HepG2 (cell line): Measurements from ENCODE around the gene PFKFB2. TPM values are rescaled to one million over a fixed set of nuclear protein-coding genes. Genes with fewer than 3 reads are reported as not detected.

Experiments used
- AHR ChIP-seq: IDR thresholded peaks from 2 replicates; pipeline ENCODE4 v1.6.1; 2018; ENCODE audit warnings: missing genetic modification reagents, missing compliant biosample characterization
- BRCA1 ChIP-seq: sonication (generic); formaldehyde crosslinking; IDR thresholded peaks from 2 replicates; pipeline ENCODE4 v1.4.0; 2020; ENCODE audit warnings: missing genetic modification reagents
- CCDC6 ChIP-seq: sonication (generic); formaldehyde crosslinking; IDR thresholded peaks from 2 replicates; pipeline ENCODE4 v1.8.1; 2022; ENCODE audit warnings: mild to moderate bottlenecking, missing genetic modification reagents, moderate library complexity
- CENPT ChIP-seq: sonication (generic); formaldehyde crosslinking; IDR thresholded peaks from 2 replicates; pipeline ENCODE4 v1.8.0; 2022; ENCODE audit warnings: low read depth, mild to moderate bottlenecking, moderate library complexity, missing genetic modification reagents
- ESRRA ChIP-seq: sonication (generic); formaldehyde crosslinking; IDR thresholded peaks from 2 replicates; pipeline ENCODE4 v1.5.1; 2020; ENCODE audit warnings: mild to moderate bottlenecking, low read depth, missing genetic modification reagents
- GABPB1 ChIP-seq: IDR thresholded peaks from 2 replicates; pipeline ENCODE4 v1.6.1; 2016; ENCODE audit warnings: mild to moderate bottlenecking, missing genetic modification reagents, moderate library complexity, missing compliant biosample characterization
- ISL2 ChIP-seq: sonication (generic); formaldehyde crosslinking; IDR thresholded peaks from 2 replicates; pipeline ENCODE4 v1.5.0; 2020; ENCODE audit warnings: missing genetic modification reagents
- JUN ChIP-seq: sonication (generic); formaldehyde crosslinking; IDR thresholded peaks from 2 replicates; pipeline ENCODE4 v1.4.0; 2020; ENCODE audit warnings: mild to moderate bottlenecking, missing genetic modification reagents
- MEF2D ChIP-seq: sonication (generic); formaldehyde crosslinking; IDR thresholded peaks from 2 replicates; pipeline ENCODE4 v1.5.1; 2020; ENCODE audit warnings: mild to moderate bottlenecking, missing genetic modification reagents
- MYNN ChIP-seq: sonication (generic); formaldehyde crosslinking; IDR thresholded peaks from 2 replicates; pipeline ENCODE4 v1.4.0; 2020; ENCODE audit warnings: mild to moderate bottlenecking, low read depth, missing genetic modification reagents
- RAD21 ChIP-seq: fragments of 450-650 bp; formaldehyde crosslinking; IDR thresholded peaks from 2 replicates; pipeline ENCODE4 v1.5.0; 2020; ENCODE audit warnings: mild to moderate bottlenecking
- TBX2 ChIP-seq: sonication (generic); formaldehyde crosslinking; IDR thresholded peaks from 2 replicates; pipeline ENCODE4 v1.5.0; 2020; ENCODE audit warnings: missing genetic modification reagents, mild to moderate bottlenecking, borderline replicate concordance
- ZFP82 ChIP-seq: sonication (generic); formaldehyde crosslinking; IDR thresholded peaks from 2 replicates; pipeline ENCODE4 v1.5.1; 2020; ENCODE audit warnings: mild to moderate bottlenecking, missing genetic modification reagents, borderline replicate concordance
- ZFP90 ChIP-seq: sonication (generic); formaldehyde crosslinking; IDR thresholded peaks from 2 replicates; pipeline ENCODE4 v1.8.0; 2022; ENCODE audit warnings: missing genetic modification reagents, mild to moderate bottlenecking, inconsistent platforms, borderline replicate concordance
- ZMAT3 ChIP-seq: sonication (generic); formaldehyde crosslinking; conservative IDR thresholded peaks from 2 replicates; pipeline ENCODE4 v1.7.0; 2021; ENCODE audit warnings: missing genetic modification reagents
- ZNF253 ChIP-seq: sonication (generic); formaldehyde crosslinking; IDR thresholded peaks from 2 replicates; pipeline ENCODE4 v1.8.0; 2022; ENCODE audit warnings: mild to moderate bottlenecking, missing genetic modification reagents, borderline replicate concordance
- ZNF30 ChIP-seq: sonication (generic); formaldehyde crosslinking; IDR thresholded peaks from 2 replicates; pipeline ENCODE4 v1.5.0; 2020; ENCODE audit warnings: mild to moderate bottlenecking, missing genetic modification reagents
- ZNF329 ChIP-seq: sonication (generic); formaldehyde crosslinking; IDR thresholded peaks from 2 replicates; pipeline ENCODE4 v1.9.0; 2021; ENCODE audit warnings: low read depth, mild to moderate bottlenecking, missing genetic modification reagents
- ZNF430 ChIP-seq: sonication (generic); formaldehyde crosslinking; IDR thresholded peaks from 2 replicates; pipeline ENCODE4 v1.9.0; 2021; ENCODE audit warnings: mild to moderate bottlenecking, missing genetic modification reagents
- ZNF547 ChIP-seq: sonication (generic); formaldehyde crosslinking; IDR thresholded peaks from 2 replicates; pipeline ENCODE4 v1.5.1; 2020; ENCODE audit warnings: mild to moderate bottlenecking, missing genetic modification reagents
- ZNF703 ChIP-seq: sonication (generic); formaldehyde crosslinking; IDR thresholded peaks from 2 replicates; pipeline ENCODE4 v1.5.1; 2020; ENCODE audit warnings: missing genetic modification reagents, mild to moderate bottlenecking, moderate library complexity, borderline replicate concordance
- polyA plus RNA-seq, 8 experiments: library from polyadenylated mRNA; depleted of rRNA in 3 of 8; stranded (reverse) in 7 of 8; unstranded in 1 of 8; fragments of >200 nt; fragmentation: Illumina TruSeq in 4 of 8; extraction: Trizol in 4 of 8; gene quantifications; 2 replicates each; pipeline versions ENCODE4 v1.2.1 to v1.2.3, GENCODE V29; 2011 to 2016; ENCODE audit warnings: low read depth in 4 of 8, missing spikeins in 1 of 8, mixed read lengths in 1 of 8; ENCODE audit not compliant: insufficient read depth in 1 of 8
- total RNA-seq, 5 experiments: library from RNA; depleted of rRNA; stranded (reverse); fragments of >200 nt; fragmentation: Illumina TruSeq; extraction: Trizol; gene quantifications; 2 replicates each; pipeline ENCODE4 v1.2.3, GENCODE V29; 2016; ENCODE audit warnings: low read depth in 1 of 5
- TF ChIP-seq, protein P1 (sequence below): sonication (generic); formaldehyde crosslinking; IDR thresholded peaks from 2 replicates; pipeline ENCODE4 v1.5.0; 2020; ENCODE audit warnings: missing genetic modification reagents
- TF ChIP-seq, protein P2 (sequence below): sonication (generic); formaldehyde crosslinking; IDR thresholded peaks from 2 replicates; pipeline ENCODE4 v1.8.0; 2022; ENCODE audit warnings: missing genetic modification reagents, low read depth, mild to moderate bottlenecking, borderline replicate concordance
- TF ChIP-seq, protein P3 (sequence below): sonication (generic); formaldehyde crosslinking; IDR thresholded peaks from 2 replicates; pipeline ENCODE4 v1.5.0; 2020; ENCODE audit warnings: mild to moderate bottlenecking, missing genetic modification reagents, borderline replicate concordance

The PFKFB2 gene
- total and polyA plus RNA-seq, 2 of the 13 experiments (the other 11 are each of a cell fraction or from before 2014, with no cell fraction given), result 4.6 to 10.6 TPM

DNA sequence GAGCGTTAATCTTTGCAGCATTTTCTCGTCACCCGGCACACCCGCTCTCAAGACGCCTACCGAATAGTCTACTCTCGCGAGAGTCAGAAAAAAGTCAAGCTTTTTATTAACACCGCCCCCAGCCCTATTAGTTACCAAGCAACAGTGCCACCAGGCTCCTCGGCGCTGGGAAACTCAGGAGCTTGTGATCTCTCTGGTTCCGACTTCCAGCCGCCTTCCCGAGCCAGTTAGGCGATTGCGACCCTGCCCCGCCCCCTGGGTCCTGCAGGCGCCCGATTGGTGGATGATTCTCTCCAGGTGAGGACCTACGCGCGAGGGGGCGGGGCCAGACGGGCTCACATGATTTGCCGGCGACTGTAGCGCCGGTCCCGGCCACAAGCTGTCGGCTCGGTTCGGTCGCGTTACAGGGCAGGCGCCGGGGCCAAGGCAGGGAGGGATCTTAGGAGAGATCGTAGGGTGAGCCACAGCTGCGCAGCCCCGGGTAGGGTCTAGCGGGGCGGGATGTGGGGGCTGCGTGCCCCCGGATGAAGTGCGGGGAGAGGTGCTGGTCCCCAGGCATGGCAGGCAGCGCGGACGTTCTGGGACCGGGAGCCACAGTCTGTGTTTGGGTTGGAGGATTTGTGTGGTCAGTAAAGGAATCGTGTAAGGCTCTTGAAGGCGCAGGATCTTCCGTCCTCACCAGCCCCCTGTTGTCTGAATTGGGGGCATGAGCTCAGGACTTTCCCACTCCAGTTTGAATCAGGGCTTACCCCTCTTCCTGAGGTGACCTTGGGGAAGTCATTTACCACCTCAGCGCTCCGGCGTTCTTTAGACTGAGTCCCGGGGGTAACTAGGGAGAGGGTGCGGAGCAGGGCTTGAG, at the start of gene PFKFB2 (continued):
- TF ChIP-seq, protein P1, sequence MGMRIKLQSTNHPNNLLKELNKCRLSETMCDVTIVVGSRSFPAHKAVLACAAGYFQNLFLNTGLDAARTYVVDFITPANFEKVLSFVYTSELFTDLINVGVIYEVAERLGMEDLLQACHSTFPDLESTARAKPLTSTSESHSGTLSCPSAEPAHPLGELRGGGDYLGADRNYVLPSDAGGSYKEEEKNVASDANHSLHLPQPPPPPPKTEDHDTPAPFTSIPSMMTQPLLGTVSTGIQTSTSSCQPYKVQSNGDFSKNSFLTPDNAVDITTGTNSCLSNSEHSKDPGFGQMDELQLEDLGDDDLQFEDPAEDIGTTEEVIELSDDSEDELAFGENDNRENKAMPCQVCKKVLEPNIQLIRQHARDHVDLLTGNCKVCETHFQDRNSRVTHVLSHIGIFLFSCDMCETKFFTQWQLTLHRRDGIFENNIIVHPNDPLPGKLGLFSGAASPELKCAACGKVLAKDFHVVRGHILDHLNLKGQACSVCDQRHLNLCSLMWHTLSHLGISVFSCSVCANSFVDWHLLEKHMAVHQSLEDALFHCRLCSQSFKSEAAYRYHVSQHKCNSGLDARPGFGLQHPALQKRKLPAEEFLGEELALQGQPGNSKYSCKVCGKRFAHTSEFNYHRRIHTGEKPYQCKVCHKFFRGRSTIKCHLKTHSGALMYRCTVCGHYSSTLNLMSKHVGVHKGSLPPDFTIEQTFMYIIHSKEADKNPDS, result no peak
- peak; percentile 80; the same call in 1 of the 2 replicates for TF ChIP-seq ZNF430 (CRISPR knock-in tag)
- TF ChIP-seq, protein P2, sequence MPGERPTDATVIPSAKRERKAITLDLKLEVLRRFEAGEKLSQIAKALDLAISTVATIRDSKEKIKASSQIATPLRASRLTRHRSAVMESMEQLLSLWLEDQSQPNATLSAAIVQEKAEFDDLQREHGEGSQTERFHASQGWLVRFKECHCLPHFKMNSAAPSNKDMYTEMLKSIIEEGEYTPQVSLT (CRISPR knock-in tag), result no peak
- no peak for TF ChIP-seq ZNF329 (CRISPR knock-in tag)
- TF ChIP-seq ZNF30 (CRISPR knock-in tag), result no peak
- peak; percentile 60; the same call in 1 of the 2 replicates for TF ChIP-seq TBX2
- TF ChIP-seq AHR (CRISPR knock-in tag), result peak; percentile 35; the same call in 1 of the 2 replicates
- peak; percentile 57 for TF ChIP-seq RAD21
- TF ChIP-seq ZNF253 (CRISPR knock-in tag), result no peak
- TF ChIP-seq ZNF547 (CRISPR knock-in tag), result peak; percentile 64
- peak; percentile 72; the same call in 1 of the 2 replicates for TF ChIP-seq GABPB1 (CRISPR knock-in tag)
- peak; percentile 25; the same call in 1 of the 2 replicates for TF ChIP-seq JUN
- TF ChIP-seq, protein P3, sequence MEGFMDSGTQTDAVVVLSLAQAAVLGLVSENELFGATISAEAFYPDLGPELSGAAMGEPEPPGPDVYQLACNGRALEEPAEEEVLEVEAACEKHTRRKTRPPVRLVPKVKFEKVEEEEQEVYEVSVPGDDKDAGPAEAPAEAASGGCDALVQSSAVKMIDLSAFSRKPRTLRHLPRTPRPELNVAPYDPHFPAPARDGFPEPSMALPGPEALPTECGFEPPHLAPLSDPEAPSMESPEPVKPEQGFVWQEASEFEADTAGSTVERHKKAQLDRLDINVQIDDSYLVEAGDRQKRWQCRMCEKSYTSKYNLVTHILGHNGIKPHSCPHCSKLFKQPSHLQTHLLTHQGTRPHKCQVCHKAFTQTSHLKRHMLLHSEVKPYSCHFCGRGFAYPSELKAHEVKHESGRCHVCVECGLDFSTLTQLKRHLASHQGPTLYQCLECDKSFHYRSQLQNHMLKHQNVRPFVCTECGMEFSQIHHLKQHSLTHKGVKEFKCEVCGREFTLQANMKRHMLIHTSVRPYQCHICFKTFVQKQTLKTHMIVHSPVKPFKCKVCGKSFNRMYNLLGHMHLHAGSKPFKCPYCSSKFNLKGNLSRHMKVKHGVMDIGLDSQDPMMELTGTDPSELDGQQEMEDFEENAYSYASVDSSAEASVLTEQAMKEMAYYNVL (CRISPR knock-in tag), result no peak
- peak; percentile 39; the same call in 1 of the 2 replicates for TF ChIP-seq MEF2D
- TF ChIP-seq ZMAT3 (CRISPR knock-in tag), result no peak
- TF ChIP-seq CCDC6 (CRISPR knock-in tag), result peak; percentile 29; the same call in 1 of the 2 replicates
- TF ChIP-seq ESRRA (CRISPR knock-in tag), result 0 out of 2 replicates have a peak, but pooled peaks have one; percentile 13
- TF ChIP-seq ZFP90 (CRISPR knock-in tag), result peak; percentile 34; the same call in 1 of the 2 replicates
- no peak for TF ChIP-seq ZNF703 (CRISPR knock-in tag)
- no peak for TF ChIP-seq ZFP82 (CRISPR knock-in tag)
- peak; percentile 25; the same call in 1 of the 2 replicates for TF ChIP-seq ISL2 (CRISPR knock-in tag)
- no peak for TF ChIP-seq CENPT
- TF ChIP-seq MYNN (CRISPR knock-in tag), result no peak
- no peak for TF ChIP-seq BRCA1 (CRISPR knock-in tag)
